Activated CD4-positive, alpha-beta T cell treated with anti-CD3 and anti-CD28 coated beads, Interleukin-2, amount 50 U/mL, for 48 hours (primary cell): ENCODE data around the gene BNIP1.
"Not testable (repeated sequence)": the region's sequence is repeated elsewhere in the genome, so short reads cannot be mapped to it uniquely, and the experiment has no call there.

Experiments
- DNase-seq, 2 experiments: peaks; one replicate each; pipeline ENCODE4 v3.0.0-alpha.2; 2020

Gene BNIP1

DNA sequence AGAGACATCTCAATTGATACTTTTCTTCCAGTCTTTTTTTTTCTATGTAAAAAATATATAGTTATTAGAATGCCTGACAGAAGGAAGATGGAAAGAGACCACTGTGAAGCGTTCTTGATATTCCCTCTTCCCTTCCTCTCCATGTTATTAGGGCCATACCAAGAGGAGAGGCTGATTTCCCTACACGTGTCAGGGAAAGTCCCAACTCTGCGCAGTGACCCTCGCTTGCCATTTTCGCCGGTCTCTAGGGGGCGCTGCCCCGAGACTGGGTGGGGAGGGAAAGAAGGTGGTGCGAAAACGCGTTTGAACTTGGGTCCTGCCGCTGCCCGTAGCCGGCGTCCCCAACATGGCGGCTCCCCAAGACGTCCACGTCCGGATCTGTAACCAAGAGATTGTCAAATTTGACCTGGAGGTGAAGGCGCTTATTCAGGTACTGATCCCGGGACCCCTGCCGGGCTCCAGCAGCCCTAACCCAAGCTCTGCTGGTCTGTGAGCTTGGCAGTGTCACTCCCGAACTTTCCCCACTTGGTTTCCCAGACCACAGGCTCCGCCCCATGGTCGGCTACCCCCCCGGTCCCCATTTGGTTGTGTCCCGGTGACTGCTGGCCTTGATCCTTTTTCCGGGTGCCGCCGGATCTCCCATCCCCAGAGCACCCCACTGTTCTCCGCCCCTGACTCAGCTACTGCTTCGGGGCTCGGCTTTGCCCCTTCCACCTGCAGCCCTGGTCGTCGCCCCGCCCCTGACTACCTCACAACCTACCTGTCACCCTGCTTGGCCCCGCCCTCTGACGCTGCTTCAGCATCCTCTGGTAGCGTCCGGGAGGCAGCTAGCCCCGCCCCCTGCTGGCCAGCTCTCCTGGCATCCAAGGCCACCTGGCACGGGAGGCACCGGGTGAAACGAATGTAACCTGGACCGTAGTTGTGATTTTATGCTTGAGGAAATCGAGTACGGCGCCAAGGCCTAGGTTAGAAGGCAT, at the start of gene BNIP1:
BNIP1 (plus strand) TSS at position 332 of the 977 bp plus-strand sequence; CDS start at position 347, 15 bp downstream.
- DNase-seq: peak; percentile 98

- DNase-seq: no peak
Measured at GRCh38 chr5:173098787-173099186, 45.5 kb upstream of the BNIP1 start.

DNA sequence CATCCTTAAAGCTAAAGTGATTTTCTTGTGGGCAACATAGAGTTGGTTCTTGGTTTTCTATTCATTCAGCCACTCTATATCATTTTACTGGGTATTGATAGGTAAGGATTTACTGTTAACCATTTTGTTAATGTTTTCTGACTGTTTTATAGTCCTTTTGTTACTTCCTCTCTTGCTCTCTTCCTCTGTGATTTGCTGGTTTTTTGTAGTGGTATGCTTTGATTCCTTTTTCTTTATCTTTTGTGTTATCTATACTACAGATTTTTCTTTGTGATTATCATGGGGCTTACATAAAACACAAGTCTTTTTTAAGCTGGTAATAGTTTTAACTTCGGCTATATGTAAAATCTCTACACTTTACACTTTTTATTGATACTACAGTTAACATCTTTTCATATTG, 44.9 kb upstream of the BNIP1 start:
- no peak for DNase-seq

GRCh38 chr5:173101245-173101644, 43.1 kb upstream of the BNIP1 start:
- DNase-seq: no peak

- DNase-seq: no peak
Measured at GRCh38 chr5:173103411-173103810, 40.9 kb upstream of the BNIP1 start.

GRCh38 chr5:173108914-173109313, 35.4 kb upstream of the BNIP1 start:
- no peak for DNase-seq

DNA sequence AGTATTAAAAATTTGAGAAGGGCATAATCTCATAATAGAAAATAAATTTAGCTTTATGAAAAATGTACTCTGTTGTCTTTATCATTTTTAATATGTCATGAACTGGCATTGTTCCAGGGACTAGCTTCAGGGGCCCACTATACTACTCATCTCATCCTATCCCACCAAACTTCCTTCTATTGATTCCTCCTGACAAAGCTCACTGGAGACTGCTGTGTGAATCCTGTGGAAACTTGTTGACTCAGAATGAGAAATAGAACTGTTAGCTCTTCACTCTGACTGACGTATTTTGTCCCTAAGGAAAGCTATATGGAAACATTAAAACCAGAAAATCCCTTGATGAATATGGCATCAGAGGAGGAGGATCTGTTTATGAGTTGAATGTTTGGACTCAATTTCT, 29.8 kb upstream of the BNIP1 start:
- no peak for DNase-seq

DNA sequence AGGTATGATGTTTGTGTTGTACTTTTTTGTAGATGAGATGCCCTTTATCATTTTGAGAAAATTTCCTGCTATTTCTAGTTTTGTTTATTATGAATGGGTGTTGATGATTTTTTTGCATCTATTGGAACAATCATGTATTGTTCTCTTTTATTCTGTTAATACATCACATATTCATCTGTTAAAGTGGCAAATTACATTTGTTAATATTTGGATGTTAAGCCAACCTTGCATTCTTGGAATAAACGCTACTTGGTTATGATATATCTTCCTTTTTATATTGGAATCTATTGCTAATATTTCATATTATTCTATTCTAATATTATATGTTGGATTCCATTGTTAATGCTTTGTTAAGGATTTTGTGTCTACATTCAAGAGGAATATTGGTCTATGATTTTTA, 24.6 kb upstream of the BNIP1 start:
- DNase-seq: no peak

GRCh38 chr5:173123416-173123815, 20.9 kb upstream of the BNIP1 start:
- DNase-seq: no peak

- DNase-seq: not testable (repeated sequence)
Measured at GRCh38 chr5:173132166-173132565, 12.2 kb upstream of the BNIP1 start.

DNA sequence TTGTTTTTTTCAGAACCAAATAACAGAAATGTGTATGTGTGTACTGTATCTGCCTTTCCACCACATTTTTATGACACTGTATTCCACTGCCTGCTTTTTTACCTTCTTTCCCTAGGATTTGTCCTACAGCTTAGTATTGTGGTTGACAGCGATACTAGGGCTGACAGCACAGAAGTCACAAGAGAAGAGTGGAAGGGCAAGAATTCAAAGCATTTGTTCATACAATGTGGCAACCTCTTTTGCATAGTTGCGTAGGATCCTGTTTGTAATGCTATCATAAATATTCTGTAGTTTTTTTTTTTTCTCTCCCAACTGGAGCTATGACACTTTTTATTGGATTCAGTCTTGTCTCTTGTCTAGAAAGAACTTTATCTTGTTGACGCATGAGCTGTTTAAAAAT, 5.6 kb upstream of the BNIP1 start:
- DNase-seq: no peak

- no peak for DNase-seq
Measured at GRCh38 chr5:173139631-173140030, 4.7 kb upstream of the BNIP1 start.

- no peak for DNase-seq
Measured at GRCh38 chr5:173140769-173141168, 3.6 kb upstream of the BNIP1 start.

GRCh38 chr5:173143567-173143966, 764 bp upstream of the BNIP1 start:
- no peak for DNase-seq

- no peak for DNase-seq
Measured at GRCh38 chr5:173148354-173148753, 4.0 kb downstream of the BNIP1 start.

- DNase-seq: no peak
Measured at GRCh38 chr5:173152547-173152946, 8.2 kb downstream of the BNIP1 start.

- DNase-seq: no peak
Measured at GRCh38 chr5:173153842-173154241, 9.5 kb downstream of the BNIP1 start.

DNA sequence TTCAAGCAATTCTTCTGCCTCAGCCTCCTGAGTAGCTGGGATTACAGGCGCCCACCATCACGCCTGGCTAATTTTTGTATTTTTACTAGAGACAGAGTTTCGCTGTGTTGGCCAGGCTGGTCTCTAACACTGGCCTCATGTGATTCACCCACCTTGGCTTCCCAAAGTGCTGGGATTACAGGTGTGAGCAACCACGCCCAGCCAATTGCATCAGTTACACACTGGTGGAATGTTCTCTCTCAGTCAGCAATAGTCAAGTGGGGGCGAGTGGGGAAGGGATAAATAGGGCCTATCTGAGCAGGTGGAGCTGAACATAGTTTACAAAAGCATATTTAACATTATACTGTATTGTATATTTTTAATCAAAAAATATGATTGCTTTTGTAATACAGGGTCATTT, 10.3 kb downstream of the BNIP1 start:
- not testable (repeated sequence) for DNase-seq

DNA sequence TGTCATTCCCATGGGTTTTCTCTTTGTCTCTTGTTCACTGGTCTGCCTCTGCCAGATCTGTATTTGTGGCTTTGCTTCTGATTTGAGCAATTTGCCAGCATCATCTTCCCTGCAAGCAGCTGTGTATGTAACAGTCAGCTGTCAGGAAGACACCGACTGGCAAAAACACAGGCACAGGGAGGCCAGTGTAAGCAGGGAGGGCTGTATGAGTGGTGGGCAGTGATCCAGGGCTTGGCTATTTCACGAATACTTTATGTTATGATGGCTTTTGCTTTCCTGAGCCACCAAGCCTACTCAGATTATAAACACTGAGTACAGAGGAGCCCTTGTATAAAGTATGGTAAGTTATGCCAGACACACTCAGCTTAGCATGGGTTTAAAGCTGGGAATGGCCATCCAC, 11.6 kb downstream of the BNIP1 start:
- DNase-seq: no peak

DNA sequence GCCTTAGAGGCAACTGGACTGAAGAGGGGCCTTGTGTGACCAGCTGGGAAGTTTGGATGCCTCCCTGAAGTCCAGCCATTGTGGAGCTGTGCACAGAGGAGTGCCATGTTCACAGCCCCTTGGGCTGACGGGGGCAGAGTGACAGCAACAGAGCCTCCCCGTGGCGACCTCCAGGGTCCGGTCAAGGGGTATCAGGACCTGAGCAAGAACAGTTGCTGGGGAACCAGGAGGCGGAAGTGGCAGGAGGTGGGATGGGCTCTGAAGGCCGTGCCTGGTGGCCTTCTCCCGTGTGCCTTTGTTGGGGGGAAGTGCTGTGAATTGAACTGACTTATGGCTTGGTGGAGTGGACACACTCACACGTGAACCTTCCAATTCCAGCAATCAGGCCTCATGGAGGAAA, 14.0 kb downstream of the BNIP1 start:
- DNase-seq: no peak

DNA sequence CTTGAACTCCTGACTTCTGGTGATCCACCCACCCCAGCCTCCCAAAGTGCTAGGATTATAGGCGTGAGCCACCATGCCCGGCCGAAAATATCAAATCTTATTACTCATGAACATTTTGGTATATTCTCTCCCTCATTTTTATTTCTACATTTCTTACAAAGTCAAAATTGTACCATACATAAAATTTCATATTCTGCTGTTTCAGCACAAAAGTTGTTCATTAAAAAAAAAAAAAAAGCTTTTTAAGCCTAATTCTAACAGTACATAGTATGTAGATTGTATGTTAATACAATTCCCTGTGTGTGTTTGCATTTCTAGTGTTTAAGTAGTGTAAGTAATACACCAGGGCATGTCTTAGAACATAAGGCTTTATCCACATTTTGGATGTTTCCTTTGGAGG, 14.9 kb downstream of the BNIP1 start:
- no peak for DNase-seq

DNA sequence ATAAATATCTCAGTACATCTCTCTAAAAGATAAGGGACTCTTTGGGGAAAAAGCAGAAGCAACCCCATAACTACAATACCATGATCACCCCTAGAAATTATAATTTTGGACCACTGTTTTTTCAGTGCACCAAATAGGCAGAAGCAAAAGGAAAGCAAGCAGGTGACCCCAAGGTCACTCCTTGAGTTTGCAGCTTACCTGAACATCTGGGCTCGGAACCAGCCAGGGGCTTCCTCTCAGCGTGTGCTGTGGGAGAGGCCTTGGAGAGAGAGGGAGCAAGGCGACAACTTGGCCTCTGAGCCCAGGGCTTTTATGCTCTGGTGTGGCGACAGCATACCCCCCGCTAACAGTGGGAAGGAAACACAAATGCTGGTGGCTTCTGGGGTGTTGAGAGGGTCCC, 16.8 kb downstream of the BNIP1 start:
- no peak for DNase-seq

- no peak for DNase-seq
Measured at GRCh38 chr5:173163219-173163618, 18.9 kb downstream of the BNIP1 start.

GRCh38 chr5:173165177-173166016, 21.1 kb downstream of the BNIP1 start:
- no peak for DNase-seq
